HepG2 (cell line): ENCODE results near the gene ORC6. TPM values are rescaled to one million over a fixed set of nuclear protein-coding genes. Genes with fewer than 3 reads are reported as not detected.

ENCODE experiments used
- ATAC-seq: fragments of 200-7000 bp; cut with Tn5 transposase; 3 replicates; pipeline ENCODE4 v1.9.1; 2020; ENCODE audit warnings: mild to moderate bottlenecking, moderate library complexity
- Bru-seq: library from RNA; stranded (reverse); fragments of 400-500 nt; gene quantifications from one replicate; lab custom pipeline; 2021; lab: Mats Ljungman, UMichigan
- BruChase-seq, 2 experiments: library from RNA; stranded (reverse); fragments of 400-500 nt; gene quantifications; one replicate each; lab custom pipeline; 2021; lab: Mats Ljungman, UMichigan
- BruUV-seq: library from RNA; stranded (reverse); fragments of 400-500 nt; replicated peaks from 2 replicates; lab custom pipeline; 2021; lab: Mats Ljungman, UMichigan
- CTCF ChIA-PET: fragments of 300-600 bp; formaldehyde crosslinking; extraction: SDS; loops from one replicate; lab custom pipeline; 2021; ENCODE audit warnings: low total read pairs, inconsistent platforms, low intra/inter-chr PET ratio; lab: Yijun Ruan, JAX
- POLR2A ChIA-PET: fragments of 350-600 bp; sonication (Branson Sonifier 250); formaldehyde crosslinking; loops from one replicate; lab custom pipeline; 2020; ENCODE audit warnings: antibody characterized with exemption, inconsistent platforms; lab: Yijun Ruan, JAX
- DNase-seq: peaks from one replicate; pipeline ENCODE4 v3.0.0-alpha.2; 2015; ENCODE audit warnings: low spot score
- FAIRE-seq: peaks from 3 replicates; lab custom pipeline; 2011; peaks lifted over from hg19 to GRCh38; lab: Jason Lieb, UNC
- H2AFZ ChIP-seq: one replicate; pipeline ENCODE4 v1.6.1; 2011; ENCODE audit warnings: low read length, inconsistent platforms
- H3K27ac ChIP-seq: fragments of 300-600 bp; 3 replicates; pipeline ENCODE4 v1.8.0; 2011; ENCODE audit warnings: mixed run types, mild to moderate bottlenecking, mixed read lengths, low read length, inconsistent platforms; ENCODE audit not compliant: insufficient read depth; ENCODE audit errors: extremely low read length
- H3K27me3 ChIP-seq, 2 experiments: fragments of 200-600 bp in 1 of 2; 2 replicates in 1 of 2; 3 replicates in 1 of 2; pipeline versions ENCODE4 v1.6.0 to v1.8.0; 2011; ENCODE audit warnings: low read length in 2 of 2, mild to moderate bottlenecking in 2 of 2, moderate library complexity in 2 of 2, inconsistent platforms in 1 of 2; ENCODE audit not compliant: insufficient read depth in 2 of 2, control insufficient read depth in 1 of 2
- H3K36me3 ChIP-seq, 2 experiments: fragments of 200-600 bp in 1 of 2; replicated peaks in 1 of 2; 2 replicates in 1 of 2; 3 replicates in 1 of 2; pipeline versions ENCODE4 v1.5.1 to v1.8.0; 2011; ENCODE audit warnings: low read length in 2 of 2, inconsistent platforms in 1 of 2; ENCODE audit not compliant: insufficient read depth in 2 of 2, control insufficient read depth in 1 of 2
- H3K4me1 ChIP-seq: 2 replicates; pipeline ENCODE4 v1.5.1; 2012; ENCODE audit warnings: low read length, inconsistent platforms; ENCODE audit not compliant: insufficient read depth
- H3K4me2 ChIP-seq: 2 replicates; pipeline ENCODE4 v1.6.0; 2011; ENCODE audit warnings: low read depth, low read length, inconsistent platforms
- H3K4me3 ChIP-seq, 3 experiments: fragments of 200-600 bp in 1 of 3; sonication (generic), shearing (Covaris generic) in 1 of 3; replicated peaks in 1 of 3; 2 replicates each; pipeline ENCODE4 v1.5.1; 2011 to 2016; ENCODE audit warnings: low read length in 3 of 3, inconsistent platforms in 2 of 3, low read depth in 2 of 3, mild to moderate bottlenecking in 2 of 3, control low read depth in 1 of 3, mixed read lengths in 1 of 3; ENCODE audit not compliant: insufficient read depth in 1 of 3
- H3K79me2 ChIP-seq: one replicate; pipeline ENCODE4 v1.6.1; 2011; ENCODE audit warnings: low read length, inconsistent platforms; ENCODE audit not compliant: insufficient read depth
- H3K9ac ChIP-seq: 2 replicates; pipeline ENCODE4 v1.6.0; 2011; ENCODE audit warnings: mild to moderate bottlenecking, low read depth, low read length, inconsistent platforms; ENCODE audit not compliant: insufficient read depth
- H3K9me3 ChIP-seq: 2 replicates; pipeline ENCODE4 v1.5.1; 2012; ENCODE audit warnings: mild to moderate bottlenecking, low read length
- H4K20me1 ChIP-seq: 2 replicates; pipeline ENCODE4 v1.6.0; 2011; ENCODE audit warnings: inconsistent platforms, mild to moderate bottlenecking, low read length, moderate library complexity; ENCODE audit not compliant: insufficient read depth
- GZF1 ChIP-seq: sonication (generic); formaldehyde crosslinking; IDR thresholded peaks from 2 replicates; pipeline ENCODE4 v1.5.1; 2020; ENCODE audit warnings: mild to moderate bottlenecking, missing genetic modification reagents
- RAD21 ChIP-seq: fragments of 450-650 bp; formaldehyde crosslinking; IDR thresholded peaks from 2 replicates; pipeline ENCODE4 v1.5.0; 2020; ENCODE audit warnings: mild to moderate bottlenecking
- ZNF577 ChIP-seq: sonication (generic); formaldehyde crosslinking; IDR thresholded peaks from 2 replicates; pipeline ENCODE4 v1.4.0; 2020; ENCODE audit warnings: mild to moderate bottlenecking, low read depth, missing genetic modification reagents, borderline replicate concordance
- ZNF839 ChIP-seq: sonication (generic); formaldehyde crosslinking; IDR thresholded peaks from 2 replicates; pipeline ENCODE4 v1.4.0; 2020; ENCODE audit warnings: missing genetic modification reagents, mild to moderate bottlenecking, borderline replicate concordance
- WGBS: methylation state at CpG from one replicate; pipeline ENCODE4 v1.1.6; 2017; ENCODE audit warnings: low lambda C conversion rate; 5-methylcytosine and 5-hydroxymethylcytosine counted together
- in situ Hi-C: cut with HindIII; loops from 2 replicates; pipeline ENCODE4 v1.10.0; 2017; ENCODE audit warnings: low pct_unique_long_range_greater_than_20kb; ENCODE audit not compliant: extremely low pct_ligation_motif_present
- intact Hi-C: fragments of 100-400 bp; cut with micrococcal nuclease; formaldehyde crosslinking; loops from one replicate; pipeline ENCODE4 v1.10.0; 2022; ENCODE audit not compliant: unreplicated experiment
- long read RNA-seq, 2 experiments: library from RNA in 1 of 2; library from polyadenylated mRNA in 1 of 2; stranded (forward) in 1 of 2; unstranded in 1 of 2; transcript quantifications; one replicate each; pipeline ENCODE4 v2.0.0, GENCODE V29; 2019 to 2022
- polyA minus RNA-seq, 3 experiments: library from RNA; depleted of rRNA, polyadenylated mRNA; stranded (reverse); fragments of >200 nt; gene quantifications; 2 replicates each; pipeline ENCODE4 v1.2.3, GENCODE V29; 2011; ENCODE audit warnings: low replicate concordance in 1 of 3
- polyA plus RNA-seq, 8 experiments: library from polyadenylated mRNA; depleted of rRNA in 3 of 8; stranded (reverse) in 7 of 8; unstranded in 1 of 8; fragments of >200 nt; fragmentation: Illumina TruSeq in 4 of 8; extraction: Trizol in 4 of 8; gene quantifications; 2 replicates each; pipeline versions ENCODE4 v1.2.1 to v1.2.3, GENCODE V29; 2011 to 2016; ENCODE audit warnings: low read depth in 4 of 8, missing spikeins in 1 of 8, mixed read lengths in 1 of 8; ENCODE audit not compliant: insufficient read depth in 1 of 8
- total RNA-seq, 5 experiments: library from RNA; depleted of rRNA; stranded (reverse); fragments of >200 nt; fragmentation: Illumina TruSeq; extraction: Trizol; gene quantifications; 2 replicates each; pipeline ENCODE4 v1.2.3, GENCODE V29; 2016; ENCODE audit warnings: low read depth in 1 of 5
- TF ChIP-seq, protein P1 (sequence below), 2 experiments: sonication (generic) in 1 of 2; formaldehyde crosslinking in 1 of 2; IDR thresholded peaks; 2 replicates each; pipeline versions ENCODE4 v1.6.1 to v1.9.0; 2014 to 2022; ENCODE audit warnings: antibody characterized with exemption in 1 of 2, borderline replicate concordance in 1 of 2, inconsistent platforms in 1 of 2, low read depth in 1 of 2, missing genetic modification reagents in 1 of 2
- TF ChIP-seq, protein P2 (sequence below): sonication (generic); formaldehyde crosslinking; IDR thresholded peaks from 2 replicates; pipeline ENCODE4 v1.8.1; 2023; ENCODE audit warnings: mild to moderate bottlenecking, inconsistent platforms, moderate library complexity, missing genetic modification reagents, borderline replicate concordance

The ORC6 gene, protein sequence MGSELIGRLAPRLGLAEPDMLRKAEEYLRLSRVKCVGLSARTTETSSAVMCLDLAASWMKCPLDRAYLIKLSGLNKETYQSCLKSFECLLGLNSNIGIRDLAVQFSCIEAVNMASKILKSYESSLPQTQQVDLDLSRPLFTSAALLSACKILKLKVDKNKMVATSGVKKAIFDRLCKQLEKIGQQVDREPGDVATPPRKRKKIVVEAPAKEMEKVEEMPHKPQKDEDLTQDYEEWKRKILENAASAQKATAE
- total RNA-seq (2016; rRNA removed; fragmentation: Illumina TruSeq; extraction: Trizol) (57.3 and 69.8 TPM in 2 replicates), polyA plus RNA-seq (2011; rRNA removed) (22.9 and 34.2 TPM in 2 replicates), polyA minus RNA-seq (2011; rRNA and poly(A)+ RNA removed; ENCODE audit: low replicate concordance) (10.3 and 14.8 TPM in 2 replicates), Bru-seq, nascent RNA (percentile 92 among the genes with signal in this experiment), BruChase-seq, experiment 1, labeled RNA remaining after a 6-hour chase (percentile 92 among the genes with signal in this experiment), BruChase-seq, experiment 2, labeled RNA remaining after a 2-hour chase (percentile 95 among the genes with signal in this experiment)
- 18.7 and 20.4 TPM in 2 replicates for total RNA-seq (2016; cell fraction: cytosol; rRNA removed; fragmentation: Illumina TruSeq; extraction: Trizol; ENCODE audit: low read depth)
- total RNA-seq (2016; cell fraction: insoluble cytoplasmic fraction; rRNA removed; fragmentation: Illumina TruSeq; extraction: Trizol) = 62.2 and 74.8 TPM in 2 replicates
- total RNA-seq (2016; cell fraction: membrane; rRNA removed; fragmentation: Illumina TruSeq; extraction: Trizol) = 36.9 and 38.7 TPM in 2 replicates
- 60.3 and 79.3 TPM in 2 replicates for total RNA-seq (2016; cell fraction: nucleus; rRNA removed; fragmentation: Illumina TruSeq; extraction: Trizol)
- polyA plus RNA-seq (2011; cell fraction: cytosol; rRNA removed) = 15.1 and 17.5 TPM in 2 replicates
- polyA plus RNA-seq (2011; cell fraction: nucleus; rRNA removed) = 19.4 and 21.6 TPM in 2 replicates
- polyA plus RNA-seq (2012) = 14.8 and 25.0 TPM in 2 replicates
- 9.2 and 9.5 TPM in 2 replicates for polyA plus RNA-seq (2016; cell fraction: cytosol; fragmentation: Illumina TruSeq; extraction: Trizol; ENCODE audit: low read depth)
- polyA plus RNA-seq (2016; cell fraction: insoluble cytoplasmic fraction; fragmentation: Illumina TruSeq; extraction: Trizol; ENCODE audit: low read depth) = 52.3 and 58.4 TPM in 2 replicates
- polyA plus RNA-seq (2016; cell fraction: membrane; fragmentation: Illumina TruSeq; extraction: Trizol; ENCODE audit: low read depth) = 16.8 and 18.0 TPM in 2 replicates
- polyA plus RNA-seq (2016; cell fraction: nucleus; fragmentation: Illumina TruSeq; extraction: Trizol; ENCODE audit: insufficient read depth, low read depth) = 173 and 174 TPM in 2 replicates
- polyA minus RNA-seq (2011; cell fraction: cytosol; rRNA and poly(A)+ RNA removed) = 5.6 and 8.0 TPM in 2 replicates
- 32.9 and 42.1 TPM in 2 replicates for polyA minus RNA-seq (2011; cell fraction: nucleus; rRNA and poly(A)+ RNA removed)
- long read RNA-seq, experiment 1, transcript ORC6-201 (7 exons, 1,628 nt) = major isoform, 53 of 62 reads
- long read RNA-seq, experiment 1, partial matches to known transcripts = 1 of 62 reads
- long read RNA-seq, experiment 1, other reads (novel, unspliced or antisense) = 4 of 62 reads
- long read RNA-seq, experiment 2, transcript ORC6-201 (7 exons, 1,628 nt) = major isoform, 28 of 41 reads
- long read RNA-seq, experiment 2, partial matches to known transcripts = 4 of 41 reads
- long read RNA-seq, experiment 2, other reads (novel, unspliced or antisense) = 9 of 41 reads

- Histone ChIP-seq H4K20me1 (peaks cover 39% of the 10 kb centered on the region), H3K4me2 (peak within 1 kb of the TSS; percentile 86), H3K79me2 (peaks cover 64% of the 10 kb centered on the region), H3K4me3 (peak within 1 kb of the TSS; percentile 85 to 96 (median 92)), H3K9me3 (no peaks in the 10 kb centered on the region), H3K27ac (peak within 1 kb of the TSS; percentile 89), H2AFZ (peak within 1 kb of the TSS; percentile 78), H3K9ac (peak within 1 kb of the TSS; percentile 87), H3K27me3 (no peaks in the 10 kb centered on the region; a peak in 1 of 5 replicates), H3K4me1 (peaks cover 64% of the 10 kb centered on the region), H3K36me3 (peaks cover 0 to 6% of the 10 kb centered on the region in 2 experiments; a peak in 2 of 5 replicates)
- 1% methylated on average over 56 of the region's 79 CpGs for WGBS
- in situ Hi-C loops (loop anchor here (5.0 kb wide), 1 partner anchor 113 kb away; no protein-coding TSS in a partner anchor), intact Hi-C loops (loop anchor here (5.0 to 10.0 kb wide), 2 partner anchors 113 to 225 kb away; no protein-coding TSS in a partner anchor)
- BruUV-seq = TSS peak; percentile 58
- peak; percentile 80 for FAIRE-seq
- ChIA-PET CTCF (interaction anchor here (1.2 to 2.6 kb wide), 2 partner anchors 16 to 17 kb away, joined by 6 to 21 read pairs; no protein-coding TSS in a partner anchor), POLR2A (interaction anchor here (1.6 to 2.8 kb wide), 3 partner anchors 12 to 100 kb away, joined by 3 to 14 read pairs (median 8); no protein-coding TSS in a partner anchor)
- ATAC-seq = peak; percentile 87
- peak; percentile 97 for DNase-seq
- TF ChIP-seq GZF1 (CRISPR knock-in tag) = peak; percentile 3; the same call in 1 of the 2 replicates
- TF ChIP-seq, protein P1, sequence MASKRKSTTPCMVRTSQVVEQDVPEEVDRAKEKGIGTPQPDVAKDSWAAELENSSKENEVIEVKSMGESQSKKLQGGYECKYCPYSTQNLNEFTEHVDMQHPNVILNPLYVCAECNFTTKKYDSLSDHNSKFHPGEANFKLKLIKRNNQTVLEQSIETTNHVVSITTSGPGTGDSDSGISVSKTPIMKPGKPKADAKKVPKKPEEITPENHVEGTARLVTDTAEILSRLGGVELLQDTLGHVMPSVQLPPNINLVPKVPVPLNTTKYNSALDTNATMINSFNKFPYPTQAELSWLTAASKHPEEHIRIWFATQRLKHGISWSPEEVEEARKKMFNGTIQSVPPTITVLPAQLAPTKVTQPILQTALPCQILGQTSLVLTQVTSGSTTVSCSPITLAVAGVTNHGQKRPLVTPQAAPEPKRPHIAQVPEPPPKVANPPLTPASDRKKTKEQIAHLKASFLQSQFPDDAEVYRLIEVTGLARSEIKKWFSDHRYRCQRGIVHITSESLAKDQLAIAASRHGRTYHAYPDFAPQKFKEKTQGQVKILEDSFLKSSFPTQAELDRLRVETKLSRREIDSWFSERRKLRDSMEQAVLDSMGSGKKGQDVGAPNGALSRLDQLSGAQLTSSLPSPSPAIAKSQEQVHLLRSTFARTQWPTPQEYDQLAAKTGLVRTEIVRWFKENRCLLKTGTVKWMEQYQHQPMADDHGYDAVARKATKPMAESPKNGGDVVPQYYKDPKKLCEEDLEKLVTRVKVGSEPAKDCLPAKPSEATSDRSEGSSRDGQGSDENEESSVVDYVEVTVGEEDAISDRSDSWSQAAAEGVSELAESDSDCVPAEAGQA (IDR thresholded peaks at IDR 0.05; ENCODE audit: low read depth) = no peak
- TF ChIP-seq, protein P1 (CRISPR knock-in tag; IDR thresholded peaks at IDR 0.05; ENCODE audit: borderline replicate concordance) = no peak
- TF ChIP-seq RAD21 (CRISPR knock-in tag) = no peak; the same call in 1 of the 2 replicates
- TF ChIP-seq, protein P2, sequence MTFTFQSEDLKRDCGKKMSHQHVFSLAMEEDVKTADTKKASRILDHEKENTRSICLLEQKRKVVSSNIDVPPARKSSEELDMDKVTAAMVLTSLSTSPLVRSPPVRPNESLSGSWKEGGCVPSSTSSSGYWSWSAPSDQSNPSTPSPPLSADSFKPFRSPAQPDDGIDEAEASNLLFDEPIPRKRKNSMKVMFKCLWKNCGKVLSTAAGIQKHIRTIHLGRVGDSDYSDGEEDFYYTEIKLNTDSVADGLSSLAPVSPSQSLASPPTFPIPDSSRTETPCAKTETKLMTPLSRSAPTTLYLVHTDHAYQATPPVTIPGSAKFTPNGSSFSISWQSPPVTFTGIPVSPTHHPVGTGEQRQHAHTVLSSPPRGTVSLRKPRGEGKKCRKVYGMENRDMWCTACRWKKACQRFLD (CRISPR knock-in tag) = no peak
- no peak for TF ChIP-seq ZNF577
- no peak for TF ChIP-seq ZNF839
Measured at GRCh38 chr16:46689365-46690280, at the start of gene ORC6. Gene ORC6 (plus strand): TSS chr16:46689659. CDS start chr16:46689706, 47 bp downstream.
